ENCODE data around the gene PITPNC1. TPM values are rescaled to one million over a fixed set of nuclear protein-coding genes. Genes with fewer than 3 reads are reported as not detected.
"Not testable (repeated sequence)": the region's sequence is repeated elsewhere in the genome, so short reads cannot be mapped to it uniquely, and the experiment has no call there.

Gene PITPNC1
- total and polyA plus RNA-seq, 2 of the 13 experiments (the other 11 are each of a cell fraction or from before 2014, with no cell fraction given): 4.1 to 5.7 TPM

DNA sequence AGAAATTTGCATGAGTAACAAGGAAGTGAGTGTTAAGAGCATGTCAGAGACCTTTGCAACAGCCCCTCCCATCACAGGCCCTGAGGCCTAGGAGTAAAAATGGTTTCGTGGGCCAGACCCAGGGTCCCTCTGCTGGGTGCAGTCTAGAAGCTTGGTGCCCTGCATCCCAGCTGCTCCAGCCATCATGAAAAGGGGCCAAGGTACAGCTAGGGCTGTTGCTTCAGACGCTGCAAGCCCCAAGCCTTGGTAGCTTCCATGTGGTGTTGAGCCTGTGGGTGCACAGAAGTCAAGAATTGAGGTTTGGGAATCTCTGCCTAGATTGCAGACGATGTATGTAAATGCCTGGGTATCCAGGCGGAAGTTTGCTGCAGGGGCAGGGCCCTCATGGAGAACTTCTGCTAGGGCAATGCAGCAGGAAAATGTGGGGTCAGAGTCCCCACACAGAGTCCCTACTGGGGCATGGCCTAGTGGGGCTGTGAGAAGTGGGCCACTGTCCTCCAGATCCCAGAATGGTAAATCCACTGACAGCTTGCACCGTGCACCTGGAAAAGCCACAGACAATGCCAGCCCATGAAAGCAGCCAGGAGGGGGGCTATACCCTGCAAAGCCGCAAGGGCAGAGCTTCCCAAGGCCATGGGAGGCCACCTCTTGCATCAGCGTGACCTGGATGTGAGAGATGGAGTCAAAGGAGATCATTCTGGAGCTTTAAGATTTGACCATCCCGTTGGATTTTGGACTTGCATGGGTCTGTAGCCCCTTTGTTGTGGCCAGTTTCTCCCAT is 45.5 kb upstream of the PITPNC1 start:
- DNase-seq (ENCODE audit: low spot score) (peak; percentile 49), ATAC-seq (peak; percentile 69)
- H3K27ac ChIP-seq (ENCODE audit: extremely low read length, insufficient read depth, low read length); in situ Hi-C loops (cut with HindIII; ENCODE audit: extremely low pct_ligation_motif_present, low pct_unique_long_range_greater_than_20kb); H3K9me3 ChIP-seq (ENCODE audit: low read length); H3K79me2 ChIP-seq (ENCODE audit: insufficient read depth, low read length); BruUV-seq (replicated peaks); H4K20me1 ChIP-seq (ENCODE audit: insufficient read depth, low read length); H2AFZ ChIP-seq (ENCODE audit: low read length); H3K27me3 ChIP-seq (ENCODE audit: control insufficient read depth in 1 of 2, insufficient read depth in 2 of 2, low read length in 2 of 2); H3K9ac ChIP-seq (ENCODE audit: insufficient read depth, low read depth, low read length); FAIRE-seq; CTCF ChIA-PET (ENCODE audit: low intra/inter-chr PET ratio, low total read pairs); H3K36me3 ChIP-seq (replicated peaks in 1 of 2; ENCODE audit: control insufficient read depth in 1 of 2, insufficient read depth in 2 of 2, low read length in 2 of 2); TF ChIP-seq SOX13 (IDR thresholded peaks at IDR 0.05); HNF4G (IDR thresholded peaks at IDR 0.05; ENCODE audit: borderline replicate concordance, low read depth, low read length): not testable (repeated sequence)
- peaks cover 49% of the 10 kb centered on the region for H3K4me1 ChIP-seq (ENCODE audit: insufficient read depth, low read length)
- H3K4me2 ChIP-seq (ENCODE audit: low read depth, low read length): peak overlapping the region; percentile 60
- POLR2A ChIA-PET: interaction anchor here (1.0 to 1.6 kb wide), 2 partner anchors 11 to 33 kb away, joined by 4 read pairs; no protein-coding TSS in a partner anchor
- H3K4me3 ChIP-seq (replicated peaks in 1 of 3; ENCODE audit: insufficient read depth in 1 of 3, low read depth in 2 of 3, low read length in 3 of 3): 0 out of 6 replicates have a peak overlapping the region, but pooled peaks of 1 of the 3 experiments have one; percentile 6
- intact Hi-C loops (cut with micrococcal nuclease; ENCODE audit: unreplicated experiment): loop anchor here (10.0 kb wide), 1 partner anchor 57 kb away; no protein-coding TSS in a partner anchor
- 13% methylated on average over 8 of the region's 8 CpGs for WGBS (ENCODE audit: low lambda C conversion rate)
- TF ChIP-seq ZNF225 (CRISPR knock-in tag; IDR thresholded peaks at IDR 0.05) (0 out of 2 replicates have a peak, but pooled peaks have one; percentile 50), RXRB (CRISPR knock-in tag; IDR thresholded peaks at IDR 0.05; ENCODE audit: borderline replicate concordance) (0 out of 2 replicates have a peak, but pooled peaks have one; percentile 15), ZFX (CRISPR knock-in tag; IDR thresholded peaks at IDR 0.05; ENCODE audit: low read depth) (peak; percentile 63), ZNF598 (CRISPR knock-in tag; IDR thresholded peaks at IDR 0.05; ENCODE audit: borderline replicate concordance) (peak; percentile 68; the same call in 1 of the 2 replicates), HDAC1 (CRISPR knock-in tag; IDR thresholded peaks at IDR 0.05) (0 out of 2 replicates have a peak, but pooled peaks have one; percentile 11), PITX1 (CRISPR knock-in tag; IDR thresholded peaks at IDR 0.05) (peak; percentile 41; the same call in 1 of the 2 replicates), SOX13 (CRISPR knock-in tag; conservative IDR thresholded peaks at IDR 0.05 in 1 of 2, IDR thresholded peaks at IDR 0.05 in 1 of 2) (peak in 1 of 2 experiments; percentile 36; a peak in 1 of 4 replicates), HNF4G (CRISPR knock-in tag; IDR thresholded peaks at IDR 0.05; ENCODE audit: borderline replicate concordance, low read depth) (peak; percentile 33; the same call in 1 of the 2 replicates), NR2F1 (CRISPR knock-in tag; IDR thresholded peaks at IDR 0.05) (peak; percentile 82), ZNF547 (CRISPR knock-in tag; IDR thresholded peaks at IDR 0.05) (0 out of 2 replicates have a peak, but pooled peaks have one; percentile 21), FOXK1 (CRISPR knock-in tag; IDR thresholded peaks at IDR 0.05; ENCODE audit: borderline replicate concordance, low read depth) (peak; percentile 32; the same call in 1 of the 2 replicates), HIVEP1 (CRISPR knock-in tag; IDR thresholded peaks at IDR 0.05) (0 out of 2 replicates have a peak, but pooled peaks have one; percentile 43), RXRA (CRISPR knock-in tag; IDR thresholded peaks at IDR 0.05) (peak; percentile 32; the same call in 1 of the 2 replicates), RBAK (CRISPR knock-in tag; IDR thresholded peaks at IDR 0.05) (0 out of 2 replicates have a peak, but pooled peaks have one; percentile 48)
- TF ChIP-seq, protein P1, sequence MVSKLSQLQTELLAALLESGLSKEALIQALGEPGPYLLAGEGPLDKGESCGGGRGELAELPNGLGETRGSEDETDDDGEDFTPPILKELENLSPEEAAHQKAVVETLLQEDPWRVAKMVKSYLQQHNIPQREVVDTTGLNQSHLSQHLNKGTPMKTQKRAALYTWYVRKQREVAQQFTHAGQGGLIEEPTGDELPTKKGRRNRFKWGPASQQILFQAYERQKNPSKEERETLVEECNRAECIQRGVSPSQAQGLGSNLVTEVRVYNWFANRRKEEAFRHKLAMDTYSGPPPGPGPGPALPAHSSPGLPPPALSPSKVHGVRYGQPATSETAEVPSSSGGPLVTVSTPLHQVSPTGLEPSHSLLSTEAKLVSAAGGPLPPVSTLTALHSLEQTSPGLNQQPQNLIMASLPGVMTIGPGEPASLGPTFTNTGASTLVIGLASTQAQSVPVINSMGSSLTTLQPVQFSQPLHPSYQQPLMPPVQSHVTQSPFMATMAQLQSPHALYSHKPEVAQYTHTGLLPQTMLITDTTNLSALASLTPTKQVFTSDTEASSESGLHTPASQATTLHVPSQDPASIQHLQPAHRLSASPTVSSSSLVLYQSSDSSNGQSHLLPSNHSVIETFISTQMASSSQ (IDR thresholded peaks at IDR 0.05; ENCODE audit: low read depth): not testable (repeated sequence)
- TF ChIP-seq, protein P1 (CRISPR knock-in tag; IDR thresholded peaks at IDR 0.05; ENCODE audit: borderline replicate concordance): 0 out of 2 replicates have a peak, but pooled peaks have one; percentile 21
